GOT3 (cell line): Measurements from ENCODE around the gene NDUFC2.
"Not testable (repeated sequence)": the region's sequence is repeated elsewhere in the genome, so short reads cannot be mapped to it uniquely, and the experiment has no call there.

Experiments
- DNase-seq: peaks from one replicate; lab custom pipeline; 2025; ENCODE audit warnings: mixed read lengths; lab: John Stamatoyannopoulos, UW

NDUFC2 gene

GRCh38 chr11:78080084-78080817, 589 bp upstream of the NDUFC2 start:
- no peak for DNase-seq

GRCh38 chr11:78078218-78079167, 1.2 kb downstream of the NDUFC2 start:
- DNase-seq, result no peak

- DNase-seq, result not testable (repeated sequence)
These were observed 2.1 kb downstream of the NDUFC2 start for GRCh38 chr11:78077592-78077991.

DNA sequence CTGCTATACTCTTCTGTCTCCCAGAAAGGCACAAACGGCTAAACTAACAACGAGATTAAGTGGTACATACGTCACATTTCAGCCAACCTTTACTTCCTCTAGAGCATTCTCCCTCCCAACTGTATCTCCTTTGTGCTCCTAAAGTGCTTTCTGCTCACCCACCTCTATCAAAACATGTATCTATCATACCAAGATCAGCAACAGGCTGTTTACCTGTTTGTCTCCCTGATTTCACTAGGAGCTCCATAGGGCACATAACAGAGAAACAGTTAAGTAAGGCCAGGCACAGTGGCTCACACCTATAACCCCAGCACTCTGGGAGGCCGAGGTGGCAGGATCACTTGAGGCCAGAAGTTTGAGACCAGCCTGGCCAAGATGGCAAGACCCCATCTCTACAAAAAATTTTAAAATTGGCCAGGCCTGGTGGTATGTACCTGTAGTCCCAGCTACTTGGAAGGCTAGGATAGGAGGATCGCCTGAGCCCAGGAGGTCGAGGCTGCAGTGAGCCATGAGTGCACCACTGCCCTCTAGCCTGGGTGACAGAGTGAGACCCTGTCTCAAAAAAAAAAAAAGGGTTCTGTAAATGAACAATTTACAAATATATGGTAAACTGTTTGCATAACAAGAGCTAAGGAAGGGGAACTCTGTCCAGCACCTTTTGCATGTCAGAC, 2.8 kb downstream of the NDUFC2 start:
- DNase-seq, result no peak

- DNase-seq, result no peak
These were observed 4.9 kb downstream of the NDUFC2 start for GRCh38 chr11:78074756-78075155.

- no peak for DNase-seq
These were observed 7.2 kb downstream of the NDUFC2 start for GRCh38 chr11:78072455-78072854.

DNA sequence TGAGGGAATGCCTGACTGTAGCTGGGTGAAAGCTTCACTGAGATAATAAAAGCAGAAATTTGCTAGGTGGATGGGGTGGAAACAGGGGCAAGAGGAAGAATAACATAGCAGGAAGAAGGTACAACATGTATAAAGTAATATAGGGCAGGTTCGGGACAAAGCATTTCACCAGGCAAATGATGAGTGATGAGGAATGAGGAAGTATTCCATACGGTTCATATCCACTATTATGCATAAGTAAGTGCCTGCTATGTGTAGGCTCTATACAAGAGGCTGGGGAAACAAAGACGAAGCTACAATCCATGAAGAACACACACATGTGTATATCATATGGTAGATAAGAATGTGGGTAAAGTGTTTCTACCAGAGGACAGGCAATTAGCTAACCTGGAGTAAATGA, 7.9 kb downstream of the NDUFC2 start:
- no peak for DNase-seq

DNA sequence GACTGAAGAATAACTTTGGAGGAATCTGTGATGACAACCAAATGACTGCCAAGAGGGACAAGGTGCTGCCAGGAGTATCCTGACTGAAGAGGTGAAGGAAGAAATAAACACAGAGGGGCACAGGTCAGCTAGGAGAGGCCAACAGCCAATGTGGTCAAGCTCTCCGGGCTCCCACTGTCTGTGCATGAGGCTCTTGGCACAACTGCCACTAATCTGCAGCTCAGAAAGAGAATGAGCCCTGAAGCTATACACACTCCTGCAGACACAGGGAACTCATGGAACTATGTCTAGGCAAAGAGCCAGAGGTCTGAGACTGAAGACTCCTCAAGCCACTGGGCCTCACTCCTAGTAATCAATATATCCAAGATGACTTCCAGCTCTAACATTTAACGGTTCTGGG, 9.0 kb downstream of the NDUFC2 start:
- no peak for DNase-seq

GRCh38 chr11:78069465-78069864, 10.2 kb downstream of the NDUFC2 start:
- no peak for DNase-seq

DNA sequence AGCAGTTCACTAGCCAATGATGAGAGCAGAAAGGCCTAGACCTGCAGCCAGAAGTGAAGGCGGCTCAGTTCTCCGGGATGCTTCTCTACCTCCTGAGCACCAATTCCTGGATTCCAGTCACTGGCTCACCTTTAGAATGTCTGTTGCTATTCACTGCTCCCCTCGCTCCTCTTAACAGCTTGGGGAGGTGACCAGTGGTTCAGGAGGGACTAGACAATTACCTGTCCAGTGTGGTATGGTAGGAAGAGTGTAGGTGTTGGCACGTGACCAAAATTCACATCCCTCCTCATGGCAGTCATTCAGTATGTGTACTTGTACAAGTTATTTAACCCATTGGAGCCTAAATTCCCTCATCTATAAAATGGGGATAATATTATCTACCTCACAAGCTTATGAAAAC, 12.0 kb downstream of the NDUFC2 start:
- DNase-seq, result no peak

DNA sequence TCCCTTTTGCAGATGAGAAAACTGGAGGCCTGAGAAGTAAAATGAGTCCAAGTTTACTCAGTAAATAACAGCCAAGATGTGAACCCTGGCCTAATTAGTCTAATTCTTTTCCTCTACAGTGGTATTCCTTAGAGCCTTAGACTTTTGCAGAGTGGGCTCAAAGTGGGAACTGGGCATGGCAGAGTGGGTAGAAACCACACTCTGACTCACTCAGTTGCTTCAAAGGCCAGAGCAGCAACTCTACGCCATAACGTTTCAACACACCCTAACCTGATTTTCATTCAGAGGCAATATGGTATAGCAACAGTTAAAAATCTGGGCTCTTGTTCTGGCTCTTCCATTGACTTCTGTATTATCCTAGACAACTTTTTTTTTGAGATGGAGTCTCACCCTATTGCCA, 13.2 kb downstream of the NDUFC2 start:
- DNase-seq, result no peak

GRCh38 chr11:78065203-78065602, 14.5 kb downstream of the NDUFC2 start:
- no peak for DNase-seq

DNA sequence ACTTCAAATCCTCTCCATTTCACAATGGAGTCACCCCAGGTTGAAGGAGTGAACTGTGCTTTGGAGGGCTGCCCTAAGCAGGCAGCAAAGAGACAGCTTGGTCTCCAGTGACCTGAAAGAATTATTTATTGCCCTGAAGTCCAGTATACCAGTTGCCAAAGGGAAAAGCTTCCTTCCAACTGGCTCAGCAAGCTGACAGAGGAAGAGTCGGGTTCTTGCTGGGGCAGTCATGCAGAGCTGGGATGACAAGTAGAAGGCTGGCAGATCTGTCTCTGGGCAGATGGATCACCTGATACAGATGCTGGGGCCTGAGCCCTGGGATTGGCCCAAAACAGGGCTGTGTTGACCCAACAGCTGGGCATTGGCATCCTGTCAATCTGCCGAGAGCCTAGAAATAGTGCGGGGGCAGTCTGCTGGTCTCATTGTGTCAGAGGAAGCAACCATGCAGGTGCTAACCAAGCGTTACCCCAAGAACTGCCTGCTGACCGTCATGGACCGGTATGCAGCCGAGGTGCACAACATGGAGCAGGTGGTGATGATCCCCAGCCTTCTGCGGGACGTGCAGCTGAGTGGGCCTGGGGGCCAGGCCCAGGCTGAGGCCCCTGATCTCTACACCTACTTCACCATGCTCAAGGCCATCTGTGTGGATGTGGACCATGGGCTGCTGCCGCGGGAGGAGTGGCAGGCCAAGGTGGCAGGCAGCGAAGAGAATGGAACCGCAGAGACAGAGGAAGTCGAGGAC, 16.1 kb downstream of the NDUFC2 start, which contains the start of gene THRSP:
TSS of gene THRSP (plus strand) at position 422 of the 742 bp plus-strand sequence. CDS start at position 443, 21 bp downstream.
- DNase-seq, result no peak

- no peak for DNase-seq
These were observed 17.0 kb downstream of the NDUFC2 start for GRCh38 chr11:78062671-78063070.

GRCh38 chr11:78061921-78062311, 17.7 kb downstream of the NDUFC2 start:
- no peak for DNase-seq

DNA sequence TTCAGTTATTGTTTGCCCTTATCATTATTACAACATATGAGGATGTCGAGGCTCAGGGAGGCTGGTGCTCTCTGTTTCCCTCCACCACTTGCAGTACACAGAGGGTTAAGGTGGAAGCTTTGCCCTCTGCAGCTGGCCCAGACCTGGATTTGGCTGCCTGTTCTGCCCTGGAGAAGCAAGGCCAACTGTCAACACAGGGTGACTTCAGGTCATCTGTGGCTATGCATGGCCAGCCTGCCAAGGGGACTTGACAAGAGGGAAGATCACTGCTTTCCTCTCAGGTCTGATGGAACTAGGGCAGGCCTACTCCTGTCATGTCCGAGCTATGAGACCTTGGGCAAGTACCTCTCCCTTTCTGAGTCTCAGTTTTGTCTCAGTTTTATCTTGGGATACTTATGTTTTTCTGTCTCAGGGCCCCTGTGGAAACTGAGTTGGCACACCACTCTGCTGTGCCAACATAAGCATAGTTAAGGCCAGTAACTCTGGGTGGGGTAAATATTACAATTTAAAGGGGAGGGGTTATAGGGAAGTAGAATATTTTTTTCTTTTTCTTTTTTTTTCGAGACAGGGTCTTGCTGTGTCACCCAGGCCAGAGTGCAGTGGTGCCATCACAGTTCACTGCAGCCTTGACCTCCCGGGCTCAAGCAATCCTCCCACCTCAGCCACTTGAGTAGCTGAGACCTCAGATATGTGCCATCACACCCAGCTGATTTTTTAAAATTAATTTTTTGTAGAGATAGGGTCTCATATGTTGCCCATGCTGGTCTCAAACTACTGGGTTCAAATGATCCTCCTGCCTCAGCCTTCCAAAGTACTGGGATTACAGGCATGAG, 18.4 kb downstream of the NDUFC2 start:
- DNase-seq, result no peak

- no peak for DNase-seq
These were observed 19.1 kb downstream of the NDUFC2 start for GRCh38 chr11:78060533-78060932.

DNA sequence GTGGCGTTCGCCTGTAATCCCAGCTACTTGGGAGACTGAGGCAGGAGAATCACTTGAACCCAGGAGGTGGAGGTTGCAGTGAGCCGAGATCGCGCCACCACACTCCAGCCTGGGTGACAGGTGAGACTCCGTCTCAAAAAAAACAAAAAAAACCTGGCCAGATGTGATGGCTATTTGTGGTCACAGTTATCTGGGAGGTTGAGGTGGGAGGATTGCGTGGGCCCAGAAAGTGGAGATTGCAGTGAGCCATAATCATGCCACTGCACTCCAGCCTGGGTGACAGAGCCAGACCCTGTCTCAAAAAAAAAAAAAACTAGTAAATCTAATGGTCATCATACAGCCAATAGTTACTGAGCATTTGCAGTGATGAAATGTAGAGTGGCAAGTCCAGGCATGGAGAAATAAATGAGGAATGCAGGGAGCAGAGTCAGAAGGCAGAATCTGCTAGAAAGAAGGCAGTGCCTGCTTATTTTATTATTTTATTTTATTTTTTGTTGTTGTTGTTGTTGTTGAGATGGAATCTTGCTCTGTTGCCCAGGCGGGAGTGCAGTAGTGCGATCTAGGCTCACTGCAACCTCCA, 19.8 kb downstream of the NDUFC2 start:
- not testable (repeated sequence) for DNase-seq

DNA sequence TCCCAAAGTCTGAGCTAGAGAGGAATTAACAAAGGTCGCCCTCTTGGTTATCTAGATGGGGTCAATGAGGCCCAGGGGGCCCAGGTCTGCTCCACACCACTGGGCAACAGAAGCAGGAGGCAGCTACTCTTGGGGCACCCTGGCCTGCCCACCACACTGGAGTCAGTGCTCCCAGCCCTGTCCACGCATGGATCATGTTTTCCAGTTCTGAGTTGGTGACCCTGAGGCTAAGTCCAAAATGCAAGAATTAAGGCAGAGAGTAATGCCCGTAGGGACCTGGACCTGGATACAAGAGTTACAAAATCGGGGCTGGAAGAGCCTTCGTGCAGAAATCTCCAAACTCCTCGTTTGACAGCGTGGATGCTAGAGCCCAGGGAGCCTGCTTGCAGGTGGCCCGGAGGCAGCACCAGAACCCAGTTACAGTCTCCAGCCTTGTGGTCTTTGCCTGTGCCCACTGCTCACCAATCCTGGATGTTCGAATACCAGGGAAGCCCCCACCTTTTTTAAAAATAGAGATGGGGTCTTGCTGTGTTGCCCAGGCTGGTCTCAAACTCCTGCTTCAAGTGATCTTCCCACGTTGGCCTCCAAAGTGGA, 22.1 kb downstream of the NDUFC2 start:
- no peak for DNase-seq

DNA sequence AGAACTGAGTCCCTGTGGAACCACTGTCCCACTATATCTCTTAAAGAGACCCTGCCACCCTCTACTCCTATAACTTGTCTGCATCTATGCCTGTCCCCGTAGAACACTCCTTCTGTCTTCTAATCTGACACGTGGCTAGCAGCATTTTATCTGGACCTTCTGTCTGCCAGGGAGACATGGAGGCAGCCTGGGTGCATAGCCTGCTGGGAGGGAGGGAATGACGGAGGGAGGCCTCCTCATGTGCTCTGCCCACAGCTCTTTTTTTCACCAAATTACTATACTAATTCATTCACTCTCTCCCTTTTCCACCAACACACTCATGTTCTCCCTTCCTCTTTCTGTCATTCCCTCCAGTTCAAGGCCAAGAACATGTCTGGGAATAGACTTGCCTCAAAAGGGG, 23.6 kb downstream of the NDUFC2 start:
- no peak for DNase-seq
